GM12801 (cell line): ENCODE measurements around the gene CLIC5.

Source experiments
- TF ChIP-seq, protein P1 (sequence below): IDR thresholded peaks from one replicate; pipeline ENCODE4 v1.5.1; 2011; ENCODE audit warnings: control low read depth; ENCODE audit not compliant: insufficient read length; ENCODE audit errors: extremely low read depth

Gene CLIC5

DNA sequence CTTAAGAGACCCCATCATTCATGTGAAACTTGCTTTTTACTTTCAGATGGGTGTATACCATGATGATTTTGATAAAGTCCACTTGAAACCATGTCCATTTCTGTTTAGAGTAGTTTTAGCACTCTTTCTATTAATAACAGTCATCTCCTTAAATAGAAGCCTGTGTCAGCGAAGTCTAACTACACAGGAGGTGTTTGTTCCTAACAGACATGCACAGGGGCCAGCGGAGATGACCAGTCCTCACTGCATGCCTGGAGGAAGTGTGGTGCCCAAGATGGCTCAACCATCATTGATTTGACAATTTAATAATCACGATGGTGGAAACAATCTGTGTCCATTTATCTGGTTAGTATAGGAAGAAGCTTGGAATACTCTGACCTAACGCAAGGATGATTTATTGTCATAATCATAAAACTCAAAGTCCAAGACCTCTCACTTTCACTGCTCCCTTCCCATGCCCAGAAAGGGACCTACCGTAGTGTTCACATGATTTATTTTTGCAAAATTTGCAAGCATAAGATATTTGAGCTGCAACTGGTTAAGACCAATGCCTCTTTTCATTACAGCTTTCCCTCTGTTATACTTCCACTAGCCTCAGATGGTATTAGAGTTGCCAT lies 31.0 kb upstream of the CLIC5 start:
- TF ChIP-seq, protein P1, sequence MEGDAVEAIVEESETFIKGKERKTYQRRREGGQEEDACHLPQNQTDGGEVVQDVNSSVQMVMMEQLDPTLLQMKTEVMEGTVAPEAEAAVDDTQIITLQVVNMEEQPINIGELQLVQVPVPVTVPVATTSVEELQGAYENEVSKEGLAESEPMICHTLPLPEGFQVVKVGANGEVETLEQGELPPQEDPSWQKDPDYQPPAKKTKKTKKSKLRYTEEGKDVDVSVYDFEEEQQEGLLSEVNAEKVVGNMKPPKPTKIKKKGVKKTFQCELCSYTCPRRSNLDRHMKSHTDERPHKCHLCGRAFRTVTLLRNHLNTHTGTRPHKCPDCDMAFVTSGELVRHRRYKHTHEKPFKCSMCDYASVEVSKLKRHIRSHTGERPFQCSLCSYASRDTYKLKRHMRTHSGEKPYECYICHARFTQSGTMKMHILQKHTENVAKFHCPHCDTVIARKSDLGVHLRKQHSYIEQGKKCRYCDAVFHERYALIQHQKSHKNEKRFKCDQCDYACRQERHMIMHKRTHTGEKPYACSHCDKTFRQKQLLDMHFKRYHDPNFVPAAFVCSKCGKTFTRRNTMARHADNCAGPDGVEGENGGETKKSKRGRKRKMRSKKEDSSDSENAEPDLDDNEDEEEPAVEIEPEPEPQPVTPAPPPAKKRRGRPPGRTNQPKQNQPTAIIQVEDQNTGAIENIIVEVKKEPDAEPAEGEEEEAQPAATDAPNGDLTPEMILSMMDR: no peak

DNA sequence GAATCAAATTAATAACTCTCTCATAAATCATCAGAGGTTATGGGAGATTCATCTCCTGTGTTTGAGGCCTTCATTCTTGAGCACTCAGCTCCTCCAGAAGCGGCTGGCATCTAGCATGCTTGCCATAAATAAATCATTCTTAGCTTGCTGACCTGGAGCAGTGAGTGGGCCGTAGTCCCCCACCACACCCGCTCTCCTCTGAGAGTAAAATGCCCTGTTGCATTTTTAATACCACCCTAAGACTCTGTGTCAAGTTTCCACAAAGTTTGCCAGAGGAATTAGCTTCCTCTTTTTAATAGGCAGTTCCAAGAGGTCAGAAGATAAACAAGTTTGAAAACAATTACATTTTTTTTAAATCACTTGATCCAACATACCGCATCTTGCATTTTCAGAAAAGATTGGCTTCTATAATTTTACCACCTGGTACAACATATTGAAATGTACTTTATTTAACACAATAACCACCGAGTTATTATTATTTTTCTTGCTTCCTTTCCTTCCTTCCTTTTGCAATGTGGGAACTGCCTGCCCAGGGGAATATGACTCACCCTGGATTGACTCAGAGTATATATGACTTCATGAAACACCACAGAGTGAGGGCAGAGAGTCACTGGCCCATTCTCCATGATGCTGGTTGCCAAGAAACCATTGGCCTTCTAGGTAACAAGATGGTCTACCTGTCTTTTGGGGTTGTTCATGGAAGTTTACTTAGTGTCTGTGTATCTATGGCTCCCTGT lies 29.4 kb upstream of the CLIC5 start:
- TF ChIP-seq, protein P1: no peak

DNA sequence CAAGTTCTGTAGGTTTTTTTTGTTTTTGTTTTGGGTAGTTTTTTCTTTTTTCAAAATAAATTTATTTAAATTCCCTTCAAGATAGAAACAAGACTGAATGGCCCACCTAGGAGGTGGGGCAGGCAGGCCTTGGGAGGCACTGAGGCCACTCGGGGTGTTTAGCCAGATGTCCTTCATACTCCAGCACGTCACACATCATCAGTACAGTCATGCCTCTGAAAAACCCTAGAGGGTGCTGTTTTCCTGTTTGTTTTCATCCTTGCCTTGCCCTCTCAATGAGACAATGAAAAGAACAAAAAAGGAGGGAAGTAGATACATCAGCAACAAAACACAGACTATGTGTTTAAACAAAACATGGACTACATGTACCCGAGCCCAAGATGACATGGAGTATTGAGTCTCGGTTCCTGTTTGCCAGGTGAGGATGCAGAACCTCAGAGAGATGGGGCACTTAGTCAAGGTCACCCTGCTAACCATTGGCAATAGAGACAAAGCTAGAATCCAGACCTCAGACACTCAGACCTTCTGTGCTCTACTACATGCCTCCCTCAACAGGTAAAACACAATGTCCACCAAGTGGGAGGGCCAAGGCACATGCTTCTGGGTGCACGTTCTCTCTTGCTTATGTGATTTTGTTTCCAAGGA lies 26.8 kb upstream of the CLIC5 start:
- TF ChIP-seq, protein P1: no peak

DNA sequence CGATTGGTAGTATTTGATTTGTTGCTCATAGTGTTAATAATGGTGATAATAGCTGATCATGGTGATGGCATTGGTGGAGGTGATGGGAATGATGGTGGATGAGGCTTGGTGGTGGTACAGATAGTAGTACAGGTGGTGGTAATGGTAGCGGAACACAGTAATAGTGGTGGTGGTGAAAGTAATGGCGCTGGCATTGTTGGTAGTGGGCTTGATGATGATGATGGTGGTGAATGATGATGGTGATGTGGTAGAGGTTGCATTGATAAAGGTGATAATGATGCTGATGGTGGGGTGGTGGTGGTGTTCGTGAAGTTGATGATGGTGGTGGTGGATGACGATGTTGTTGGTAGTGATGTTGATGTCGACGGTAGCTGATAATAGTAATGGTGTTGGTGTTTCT lies 24.6 kb upstream of the CLIC5 start:
- TF ChIP-seq, protein P1: no peak

DNA sequence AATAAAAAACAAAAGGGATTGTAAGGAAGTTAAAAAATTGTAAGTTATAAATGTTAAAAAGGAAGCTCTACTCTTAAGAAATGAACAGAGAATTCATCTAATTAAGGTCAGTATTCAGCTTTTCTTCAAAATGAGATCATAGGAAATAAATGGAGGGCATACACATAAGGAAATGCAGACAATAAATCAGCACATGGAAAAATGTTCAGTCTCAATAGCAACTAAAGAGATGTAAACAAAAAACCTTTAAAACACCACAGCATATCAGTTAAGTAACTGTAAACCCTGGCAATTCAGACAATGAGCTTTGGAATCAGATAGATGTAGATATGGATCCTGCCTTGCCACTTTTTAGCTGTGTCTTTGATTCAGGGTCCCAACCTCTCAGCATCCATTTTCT lies 24.0 kb upstream of the CLIC5 start:
- TF ChIP-seq, protein P1: no peak

DNA sequence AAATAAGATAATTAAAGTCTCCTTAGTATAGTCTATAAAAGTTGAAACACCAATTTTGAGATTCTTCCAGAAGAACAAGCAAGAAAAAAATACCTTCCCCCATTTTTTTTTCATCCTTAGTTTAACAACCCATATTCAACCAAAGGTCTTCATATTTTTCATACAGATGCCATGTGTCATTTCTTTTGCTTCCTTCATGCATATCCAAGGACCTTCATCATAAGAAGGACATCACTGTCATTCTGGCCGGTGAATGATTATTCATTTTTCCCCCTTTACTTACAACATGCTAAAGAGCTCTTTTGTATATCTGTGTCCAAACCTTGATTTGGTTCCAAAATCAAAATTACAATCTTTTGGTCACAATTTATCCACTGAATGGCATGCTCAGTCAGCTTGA lies 21.3 kb upstream of the CLIC5 start:
- TF ChIP-seq, protein P1: no peak

DNA sequence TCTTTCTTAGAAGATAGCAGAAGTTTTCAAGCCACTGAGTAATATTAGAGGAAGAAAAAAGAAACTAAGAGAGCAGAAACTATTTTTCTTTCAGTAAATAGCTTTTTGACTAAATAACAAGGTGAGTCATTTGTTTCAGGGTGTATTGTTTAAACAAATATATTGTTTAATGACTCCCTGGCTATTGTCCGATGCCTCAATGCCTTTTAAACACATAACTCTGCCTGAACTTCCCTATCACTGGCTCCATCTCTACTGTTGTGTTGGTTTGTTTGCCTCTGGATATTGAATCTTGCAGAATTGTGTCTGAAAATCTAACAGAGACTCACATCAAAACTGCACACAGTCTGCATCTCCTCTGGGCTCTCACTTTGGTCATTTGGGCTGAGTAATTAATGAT lies 19.6 kb upstream of the CLIC5 start:
- TF ChIP-seq, protein P1: no peak
